Hepatocyte (in vitro differentiated cells): ENCODE results near the gene ZNF215. TPM values are rescaled to one million over a fixed set of nuclear protein-coding genes. Genes with fewer than 3 reads are reported as not detected.

Experiments
- DNase-seq: peaks from one replicate; pipeline ENCODE4 v3.0.0-alpha.2; 2016; ENCODE audit warnings: low spot score
- H2AFZ ChIP-seq: fragments of 200-600 bp; sonication (generic); 2 replicates; pipeline ENCODE4 v1.6.0; 2016; ENCODE audit warnings: antibody characterized with exemption, mild to moderate bottlenecking
- H3K27ac ChIP-seq: fragments of 200-600 bp; sonication (generic); 2 replicates; pipeline ENCODE4 v1.5.1; 2016; ENCODE audit warnings: mild to moderate bottlenecking
- H3K27me3 ChIP-seq: fragments of 200-600 bp; sonication (generic); 2 replicates; pipeline ENCODE4 v1.6.1; 2016
- H3K36me3 ChIP-seq: fragments of 200-600 bp; sonication (generic); replicated peaks from 2 replicates; pipeline ENCODE4 v1.5.1; 2016; ENCODE audit warnings: low read depth; ENCODE audit not compliant: insufficient read depth
- H3K4me1 ChIP-seq: fragments of 200-600 bp; sonication (generic); 2 replicates; pipeline ENCODE4 v1.5.1; 2016; ENCODE audit warnings: mild to moderate bottlenecking, moderate library complexity; ENCODE audit not compliant: insufficient read depth
- H3K4me2 ChIP-seq: fragments of 200-600 bp; sonication (generic); 2 replicates; pipeline ENCODE4 v1.6.0; 2016
- H3K4me3 ChIP-seq: fragments of 200-600 bp; sonication (generic); 2 replicates; pipeline ENCODE4 v1.5.1; 2016; ENCODE audit warnings: mild to moderate bottlenecking
- H3K79me2 ChIP-seq: fragments of 200-600 bp; sonication (generic); 2 replicates; pipeline ENCODE4 v1.6.0; 2017; ENCODE audit warnings: mild to moderate bottlenecking
- H3K9me2 ChIP-seq: fragments of 200-600 bp; sonication (generic); replicated peaks from 2 replicates; pipeline ENCODE4 v1.6.0; 2017; ENCODE audit warnings: mild to moderate bottlenecking; ENCODE audit not compliant: insufficient read depth
- H3K9me3 ChIP-seq: fragments of 200-600 bp; sonication (generic); 2 replicates; pipeline ENCODE4 v1.5.1; 2016; ENCODE audit warnings: low read depth, mild to moderate bottlenecking
- H4K20me1 ChIP-seq: fragments of 200-600 bp; sonication (generic); 2 replicates; pipeline ENCODE4 v1.6.0; 2016; ENCODE audit warnings: mild to moderate bottlenecking; ENCODE audit not compliant: insufficient read depth, poor library complexity, severe bottlenecking
- CTCF ChIP-seq: fragments of 200-600 bp; sonication (generic); IDR thresholded peaks from 2 replicates; pipeline ENCODE4 v1.5.1; 2016; ENCODE audit warnings: antibody characterized with exemption, mild to moderate bottlenecking; ENCODE audit not compliant: poor library complexity
- EZH2 ChIP-seq: fragments of 200-600 bp; sonication (generic); IDR thresholded peaks from 2 replicates; pipeline ENCODE4 v1.6.1; 2016; ENCODE audit warnings: antibody characterized with exemption, mild to moderate bottlenecking, borderline replicate concordance
- EZH2phosphoT487 ChIP-seq: fragments of 200-600 bp; sonication (generic); IDR thresholded peaks from one replicate; pipeline ENCODE4 v1.6.1; 2018; ENCODE audit warnings: antibody characterized with exemption, mild to moderate bottlenecking, low read depth, moderate library complexity; ENCODE audit not compliant: unreplicated experiment, severe bottlenecking
- WGBS: methylation state at CpG from one replicate; pipeline ENCODE4 v1.1.6; 2016; ENCODE audit warnings: low lambda C conversion rate; ENCODE audit errors: missing lambda C conversion rate; 5-methylcytosine and 5-hydroxymethylcytosine counted together
- polyA plus RNA-seq: library from polyadenylated mRNA; unstranded; fragments of >200 nt; fragmentation: Nextera tagmentation; extraction: Ambion mirVana; gene quantifications from 2 replicates; pipeline ENCODE4 v1.2.1, GENCODE V29; 2016
- total RNA-seq: library from RNA; depleted of rRNA; stranded (reverse); fragments of >200 nt; gene quantifications from 2 replicates; pipeline ENCODE4 v1.2.3, GENCODE V29; 2014

ZNF215 gene
- total and polyA plus RNA-seq, 2 experiments from 2014 or later = 1.2 to 3.3 TPM

DNA sequence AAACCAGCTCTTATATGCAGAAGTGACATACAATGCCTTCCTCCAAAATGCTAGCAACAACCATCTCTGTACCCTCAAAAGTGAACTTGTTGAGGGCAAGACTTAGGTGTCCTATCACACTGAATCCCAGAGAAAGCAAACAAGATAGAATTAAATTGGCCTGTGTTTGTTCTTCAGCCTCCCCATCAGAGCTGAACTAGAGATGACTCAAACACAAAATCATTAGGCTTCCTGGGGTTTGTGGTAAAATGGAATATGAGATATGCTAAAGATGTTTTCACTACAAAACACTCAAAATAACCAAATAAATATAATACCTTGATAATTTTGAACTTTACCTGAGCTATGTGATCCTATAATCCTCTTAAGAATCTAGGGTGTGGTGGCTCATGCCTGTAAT, 62.3 kb downstream of the ZNF215 start:
- Histone ChIP-seq H2AFZ (no peak overlapping the region), H3K36me3 (no peaks in the 10 kb centered on the region), H3K27ac (no peak overlapping the region), H3K4me2 (no peak overlapping the region), H4K20me1 (no peaks in the 10 kb centered on the region), H3K79me2 (no peaks in the 10 kb centered on the region), H3K4me3 (no peak overlapping the region), H3K9me3 (no peaks in the 10 kb centered on the region), H3K9me2 (no peaks in the 10 kb centered on the region), H3K4me1 (peaks cover 14% of the 10 kb centered on the region), H3K27me3 (no peaks in the 10 kb centered on the region)
- no peak for TF ChIP-seq CTCF
- TF ChIP-seq EZH2phosphoT487 = no peak
- TF ChIP-seq EZH2 = no peak
- no peak for DNase-seq

DNA sequence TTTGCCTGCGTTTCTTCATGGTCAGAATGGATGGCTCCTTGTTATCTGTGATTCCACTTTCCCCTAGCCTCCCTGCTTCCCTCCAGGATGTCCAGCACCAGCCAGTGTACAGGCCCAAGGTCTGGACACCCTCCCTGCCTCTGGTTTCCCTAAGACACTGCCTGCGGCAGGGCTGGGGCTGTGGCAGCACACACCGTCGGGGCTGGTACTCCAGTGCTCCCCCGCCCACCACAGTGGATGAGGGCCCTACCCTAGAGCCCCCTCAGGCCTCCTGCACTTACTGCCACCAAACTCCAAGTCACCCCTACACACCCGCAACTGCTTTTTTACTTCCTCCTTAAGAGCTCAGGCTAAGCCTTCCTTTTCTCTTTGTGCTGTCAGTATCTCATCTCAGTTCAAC, 65.0 kb downstream of the ZNF215 start:
- no peaks in the 10 kb centered on the region for H3K9me2 ChIP-seq
- no peak overlapping the region for H3K4me3 ChIP-seq
- H3K79me2 ChIP-seq = no peaks in the 10 kb centered on the region
- H3K36me3 ChIP-seq = no peaks in the 10 kb centered on the region
- no peaks in the 10 kb centered on the region for H3K9me3 ChIP-seq
- no peaks in the 10 kb centered on the region for H4K20me1 ChIP-seq
- H3K4me1 ChIP-seq = peaks cover 14% of the 10 kb centered on the region
- no peaks in the 10 kb centered on the region for H3K27me3 ChIP-seq
- H3K27ac ChIP-seq = no peak overlapping the region
- no peak for DNase-seq
- no peak for TF ChIP-seq EZH2phosphoT487
- no peak overlapping the region for H3K4me2 ChIP-seq
- H2AFZ ChIP-seq = no peak overlapping the region
- WGBS = 85% methylated on average over 6 of the region's 6 CpGs

DNA sequence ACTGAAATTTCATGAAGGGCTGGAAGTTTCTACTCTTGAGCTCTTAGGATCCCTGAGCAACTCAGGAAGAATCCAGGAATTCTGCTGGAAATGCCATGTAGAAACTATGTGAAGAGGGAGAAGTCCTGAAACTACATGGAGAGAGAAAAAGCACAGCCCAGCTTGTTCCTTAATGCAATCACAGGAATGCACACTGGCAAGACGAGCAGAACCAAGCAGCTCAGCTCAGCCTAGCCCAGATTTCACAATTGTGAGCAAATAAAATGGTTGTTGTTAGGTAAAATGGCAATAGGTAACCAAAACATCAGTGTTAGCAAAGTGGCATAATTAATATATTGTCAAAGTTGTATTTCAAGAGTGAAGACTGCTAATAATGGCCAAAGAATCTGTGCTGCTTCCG, 65.8 kb downstream of the ZNF215 start:
- 58% methylated on average over 2 of the region's 2 CpGs for WGBS
- no peaks in the 10 kb centered on the region for H3K36me3 ChIP-seq
- no peak for TF ChIP-seq EZH2phosphoT487
- no peak for TF ChIP-seq EZH2
- TF ChIP-seq CTCF = no peak
- H3K27me3 ChIP-seq = no peaks in the 10 kb centered on the region
- H2AFZ ChIP-seq = peak overlapping the region; percentile 10
- no peaks in the 10 kb centered on the region for H4K20me1 ChIP-seq
- peaks cover 14% of the 10 kb centered on the region for H3K4me1 ChIP-seq
- H3K9me3 ChIP-seq = no peaks in the 10 kb centered on the region
- H3K9me2 ChIP-seq = no peaks in the 10 kb centered on the region
- no peaks in the 10 kb centered on the region for H3K79me2 ChIP-seq
- DNase-seq = peak; percentile 4
- H3K27ac ChIP-seq = peak overlapping the region; percentile 70
- H3K4me3 ChIP-seq = no peak overlapping the region
- peak overlapping the region; percentile 54 for H3K4me2 ChIP-seq

DNA sequence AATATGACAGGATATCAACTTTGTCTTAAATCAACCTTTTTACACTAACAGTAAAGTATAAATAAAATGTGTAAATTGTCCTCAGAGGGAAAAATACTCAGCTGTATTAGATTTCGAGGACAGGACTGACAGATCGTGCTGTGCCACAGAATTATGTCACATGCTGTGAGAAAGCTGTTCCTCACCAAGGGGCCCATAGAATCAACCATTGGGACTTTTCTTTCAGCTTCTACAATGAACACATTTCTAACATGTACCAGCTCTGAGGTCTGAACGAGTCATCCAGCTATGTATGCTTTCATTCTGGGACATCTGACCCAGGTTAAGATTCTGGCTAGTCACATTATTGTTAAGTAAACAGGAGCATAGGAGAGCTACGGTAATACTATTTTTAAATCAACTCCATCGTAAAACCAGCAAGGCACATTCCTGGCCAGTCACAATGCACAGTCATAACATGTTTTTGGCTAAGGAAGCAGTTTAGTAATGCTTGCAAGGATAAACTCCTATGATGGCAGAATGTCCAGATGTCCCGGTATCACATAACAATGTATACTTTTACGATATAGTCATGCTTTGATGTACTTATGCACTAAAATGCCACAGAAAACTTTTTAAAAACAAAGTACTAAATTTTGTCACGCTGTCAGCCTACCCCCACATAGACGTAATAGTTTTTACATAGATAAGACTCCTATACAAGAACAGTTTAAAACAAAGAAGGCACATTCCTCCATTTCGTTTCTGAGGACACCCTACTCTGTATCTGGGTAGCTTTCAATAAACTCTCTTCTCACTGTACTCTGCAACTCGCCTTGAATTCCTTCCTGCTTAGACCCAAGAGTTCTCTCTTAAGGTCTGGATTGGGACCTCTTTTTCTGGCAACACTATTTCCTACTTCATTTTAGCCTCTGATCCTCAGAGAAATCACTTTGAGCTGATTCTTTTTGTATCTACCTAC, 66.5 kb downstream of the ZNF215 start:
- no peaks in the 10 kb centered on the region for H4K20me1 ChIP-seq
- peak overlapping the region; percentile 70 for H3K27ac ChIP-seq
- no peaks in the 10 kb centered on the region for H3K9me3 ChIP-seq
- H3K79me2 ChIP-seq = no peaks in the 10 kb centered on the region
- no peaks in the 10 kb centered on the region for H3K27me3 ChIP-seq
- H2AFZ ChIP-seq = no peak overlapping the region
- 36% methylated on average over 11 of the region's 11 CpGs for WGBS
- peak; percentile 11 for DNase-seq
- H3K4me2 ChIP-seq = peak overlapping the region; percentile 54
- TF ChIP-seq EZH2 (no peak), CTCF (no peak), EZH2phosphoT487 (no peak)
- H3K9me2 ChIP-seq = no peaks in the 10 kb centered on the region
- H3K4me3 ChIP-seq = no peak overlapping the region
- H3K4me1 ChIP-seq = peaks cover 14% of the 10 kb centered on the region
- H3K36me3 ChIP-seq = no peaks in the 10 kb centered on the region
